ENCODE measurements around the gene ACTL7B.

Gene ACTL7B

GRCh38 chr9:108813951-108814601 is 41.7 kb downstream of the ACTL7B start:
- peak; percentile 16; the same call in 1 of the 2 replicates for TF ChIP-seq CTCF (IDR thresholded peaks at IDR 0.05; ENCODE audit: borderline replicate concordance, insufficient read depth, low read depth, low read length)
- H3K4me3 ChIP-seq (ENCODE audit: low read depth, low read length), result no peak overlapping the region

GRCh38 chr9:108812396-108813025 is 43.3 kb downstream of the ACTL7B start:
- H3K4me3 ChIP-seq (ENCODE audit: low read depth, low read length), result no peak overlapping the region
- no peak for TF ChIP-seq CTCF (IDR thresholded peaks at IDR 0.05; ENCODE audit: borderline replicate concordance, insufficient read depth, low read depth, low read length)

GRCh38 chr9:108811944-108812343 is 43.8 kb downstream of the ACTL7B start:
- no peak for TF ChIP-seq CTCF (IDR thresholded peaks at IDR 0.05; ENCODE audit: borderline replicate concordance, insufficient read depth, low read depth, low read length)
- H3K4me3 ChIP-seq (ENCODE audit: low read depth, low read length), result no peak overlapping the region

- H3K4me3 ChIP-seq (ENCODE audit: low read depth, low read length), result no peak overlapping the region
- TF ChIP-seq CTCF (IDR thresholded peaks at IDR 0.05; ENCODE audit: borderline replicate concordance, insufficient read depth, low read depth, low read length), result no peak
Measured at GRCh38 chr9:108809269-108809668, 46.5 kb downstream of the ACTL7B start.
